ENCODE data around the gene ASB15. TPM values are rescaled to one million over a fixed set of nuclear protein-coding genes. Genes with fewer than 3 reads are reported as not detected.

Gene ASB15
- total and polyA plus RNA-seq, 2 of the 8 experiments (the other 6 are each of a cell fraction or from before 2014, with no cell fraction given) = not detected

GRCh38 chr7:123660514-123661354, 59.1 kb downstream of the ASB15 start:
- Histone ChIP-seq H4K20me1 (replicated peaks in 1 of 2; ENCODE audit: control insufficient read depth in 1 of 2, insufficient read depth in 2 of 2, low read length in 2 of 2) (no peaks in the 10 kb centered on the region), H3K9ac (replicated peaks in 1 of 4; ENCODE audit: extremely low read depth in 1 of 4, low read depth in 3 of 4, low read length in 3 of 4) (no peak overlapping the region), H2BK5ac (ENCODE audit: low read depth, low read length) (no peak overlapping the region), H2AK5ac (ENCODE audit: low read depth, low read length) (no peak overlapping the region), H3K36me3 (ENCODE audit: control insufficient read depth in 2 of 4, insufficient read depth in 4 of 4, low read length in 3 of 4) (no peaks in the 10 kb centered on the region), H2BK20ac (ENCODE audit: low read length) (no peak overlapping the region), H3K23ac (ENCODE audit: insufficient read length) (no peak overlapping the region), H3K56ac (replicated peaks; ENCODE audit: insufficient read length, low read depth, low read length) (no peak overlapping the region), H3K4ac (replicated peaks; ENCODE audit: insufficient read length, low read depth, low read length) (no peak overlapping the region), H3K18ac (ENCODE audit: extremely low read depth, low read length) (no peak overlapping the region), H3K4me2 (ENCODE audit: insufficient read depth in 1 of 2, low read depth in 2 of 2, low read length in 2 of 2) (no peak overlapping the region), H3K4me1 (replicated peaks in 1 of 4; ENCODE audit: control insufficient read depth in 3 of 4, insufficient read depth in 4 of 4, low read length in 3 of 4) (peaks cover 0 to 2% (median 0%) of the 10 kb centered on the region in 4 experiments; a peak in 1 of 7 replicates), H3K79me1 (ENCODE audit: low read depth, low read length) (no peaks in the 10 kb centered on the region), H2BK12ac (ENCODE audit: low read depth, low read length) (no peak overlapping the region), H2BK120ac (replicated peaks; ENCODE audit: low read depth, low read length) (no peak overlapping the region), H4K5ac (ENCODE audit: insufficient read length, low read depth, low read length) (no peak overlapping the region), H2BK15ac (ENCODE audit: low read length) (no peak overlapping the region), H4K91ac (replicated peaks; ENCODE audit: insufficient read length, low read length) (no peak overlapping the region), H3K23me2 (ENCODE audit: low read depth, low read length) (no peaks in the 10 kb centered on the region), H3K27me3 (replicated peaks in 1 of 4; ENCODE audit: control insufficient read depth in 3 of 4, extremely low read depth in 1 of 4, insufficient read depth in 3 of 4, low read length in 3 of 4) (no peaks in the 10 kb centered on the region), H3K27ac (ENCODE audit: low read depth, low read length) (no peak overlapping the region), H3K9me3 (ENCODE audit: insufficient read depth in 2 of 2, low read depth in 1 of 2, low read length in 1 of 2) (peaks cover 0 to 2% of the 10 kb centered on the region in 2 experiments; a peak in 1 of 4 replicates), H3K14ac (ENCODE audit: insufficient read length) (no peak overlapping the region), H3K4me3 (ENCODE audit: extremely low read depth in 1 of 4, insufficient read depth in 2 of 4, low read depth in 3 of 4, low read length in 4 of 4) (no peak overlapping the region), H2AFZ (ENCODE audit: low read length) (no peak overlapping the region), H4K8ac (ENCODE audit: extremely low read depth, insufficient read depth, low read length) (no peak overlapping the region), H3K79me2 (ENCODE audit: control insufficient read depth in 1 of 2, insufficient read depth in 2 of 2, low read length in 2 of 2) (no peaks in the 10 kb centered on the region)
- DNase-seq (ENCODE audit: low read depth in 1 of 2, low spot score in 2 of 2) = no peak
- no peak for FAIRE-seq
- WGBS, 2 experiments (ENCODE audit: extremely low coverage in 1 of 2, insufficient coverage in 1 of 2, insufficient read length in 1 of 2, insufficient replicate concordance in 2 of 2, low coverage in 1 of 2, low lambda C conversion rate in 2 of 2, missing lambda C conversion rate in 1 of 2) = 85% methylated on average over 8 of the region's 8 CpGs; no CpG with 5 or more reads in 1 of the 2 experiments
- ChIA-PET POLR2A (ENCODE audit: partially characterized antibody) (interaction anchor here (0.7 to 1.6 kb wide), 2 partner anchors 11 to 205 kb away, joined by 4 to 6 read pairs; no protein-coding TSS in a partner anchor), CTCF (ENCODE audit: partially characterized antibody) (interaction anchor here (0.7 to 2.0 kb wide), 6 partner anchors 11 to 205 kb away, joined by 3 to 5 read pairs (median 4); no protein-coding TSS in a partner anchor)
- no peak for TF ChIP-seq KDM5A (IDR thresholded peaks at IDR 0.05; ENCODE audit: low read length)
- TF ChIP-seq MAFK (IDR thresholded peaks at IDR 0.05; ENCODE audit: low read depth, low read length) = no peak
- no peak for TF ChIP-seq SIRT6 (IDR thresholded peaks at IDR 0.05; ENCODE audit: low read length)
- no peak for TF ChIP-seq HDAC6 (IDR thresholded peaks at IDR 0.05; ENCODE audit: low read depth, low read length)
- no peak for TF ChIP-seq NRF1 (IDR thresholded peaks at IDR 0.05; ENCODE audit: low read depth, low read length)
- no peak for TF ChIP-seq CEBPB (IDR thresholded peaks at IDR 0.05; ENCODE audit: low read depth, low read length)
- TF ChIP-seq RAD21 (IDR thresholded peaks at IDR 0.05 in 1 of 2, conservative IDR thresholded peaks at IDR 0.05 in 1 of 2; ENCODE audit: low read depth in 2 of 2, low read length in 2 of 2) = no peak
- no peak for TF ChIP-seq GTF2F1 (IDR thresholded peaks at IDR 0.05; ENCODE audit: borderline replicate concordance, low read depth, low read length)
- TF ChIP-seq TCF12 (IDR thresholded peaks at IDR 0.05; ENCODE audit: low read depth, low read length) = no peak
- TF ChIP-seq RBBP5 (IDR thresholded peaks at IDR 0.05; ENCODE audit: borderline replicate concordance, low read depth, low read length) = no peak
- no peak for TF ChIP-seq HDAC2 (IDR thresholded peaks at IDR 0.05; ENCODE audit: borderline replicate concordance in 1 of 2, low read depth in 2 of 2, low read length in 2 of 2)
- TF ChIP-seq JUND (IDR thresholded peaks at IDR 0.05; ENCODE audit: low read length) = no peak
